GM12892 (cell line): Measurements from ENCODE around the gene SVIL.

Experiments used
- POLR2AphosphoS5 ChIP-seq: IDR thresholded peaks from 2 replicates; pipeline ENCODE4 v1.6.1; 2011; ENCODE audit warnings: low read depth, low read length, control low read depth
- TAF1 ChIP-seq: IDR thresholded peaks from 2 replicates; pipeline ENCODE4 v1.6.1; 2011; ENCODE audit warnings: low read depth, mild to moderate bottlenecking, control low read depth, low read length, borderline replicate concordance

DNA sequence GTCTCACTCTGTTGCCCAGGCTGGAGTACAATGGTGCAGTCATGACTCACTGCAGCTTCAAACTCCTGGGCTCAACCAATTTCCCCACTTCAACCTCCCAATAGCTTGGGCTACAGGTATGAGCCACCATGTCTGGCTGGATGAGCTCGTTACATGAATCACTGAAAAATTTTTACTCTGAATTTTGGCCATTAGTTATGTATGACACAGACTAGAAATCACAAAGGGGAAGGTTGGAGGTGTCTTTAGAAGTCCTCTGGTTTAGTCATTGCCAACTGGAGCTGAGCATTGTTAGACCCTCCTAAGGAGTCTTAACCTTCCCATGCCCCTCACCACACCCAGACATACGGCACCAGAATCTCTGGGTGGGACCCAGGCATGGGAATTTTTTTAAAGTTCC, 34.7 kb downstream of the SVIL start:
- TF ChIP-seq TAF1: no peak
- no peak for TF ChIP-seq POLR2AphosphoS5
